SK-N-SH treated with all-trans-retinoic acid at 6 μM for 48 hours (cell line): ENCODE data around the gene IRAG1.

ENCODE experiments used
- ATAC-seq: fragments of 200-7000 bp; cut with Tn5 transposase; 3 replicates; pipeline ENCODE4 v1.9.1; 2020; ENCODE audit warnings: mild to moderate bottlenecking, moderate library complexity
- BACH2 ChIP-seq: fragments of 250-450 bp; sonication (Bioruptor Pico); IDR thresholded peaks from 2 replicates; pipeline ENCODE4 v1.9.0; 2021; ENCODE audit warnings: mild to moderate bottlenecking, borderline replicate concordance
- CSDC2 ChIP-seq: fragments of 250-450 bp; sonication (Bioruptor Pico); IDR thresholded peaks from 2 replicates; pipeline ENCODE4 v1.5.0; 2020; ENCODE audit warnings: mild to moderate bottlenecking, moderate library complexity
- ESRRG ChIP-seq: fragments of 250-450 bp; sonication (Bioruptor Pico); IDR thresholded peaks from 2 replicates; pipeline ENCODE4 v1.6.1; 2021; ENCODE audit warnings: mild to moderate bottlenecking
- ISL1 ChIP-seq: fragments of 250-450 bp; sonication (Bioruptor Pico); IDR thresholded peaks from 2 replicates; pipeline ENCODE4 v2.1.2; 2022; ENCODE audit warnings: mild to moderate bottlenecking, moderate library complexity
- PATZ1 ChIP-seq: fragments of 250-450 bp; sonication (Bioruptor Pico); IDR thresholded peaks from 2 replicates; pipeline ENCODE4 v1.8.0; 2020; ENCODE audit warnings: mild to moderate bottlenecking, moderate library complexity, borderline replicate concordance
- POU6F1 ChIP-seq: fragments of 250-450 bp; sonication (Bioruptor Pico); IDR thresholded peaks from 2 replicates; pipeline ENCODE4 v1.8.0; 2021; ENCODE audit warnings: low read depth, mild to moderate bottlenecking, moderate library complexity, borderline replicate concordance
- RARB ChIP-seq: fragments of 250-450 bp; sonication (Bioruptor Pico); IDR thresholded peaks from 2 replicates; pipeline ENCODE4 v1.8.0; 2021; ENCODE audit warnings: mild to moderate bottlenecking, moderate library complexity
- SNAI2 ChIP-seq: fragments of 250-450 bp; sonication (Bioruptor Pico); IDR thresholded peaks from 2 replicates; pipeline ENCODE4 v1.5.0; 2020; ENCODE audit warnings: mild to moderate bottlenecking, moderate library complexity
- TCF4 ChIP-seq: fragments of 250-450 bp; sonication (Bioruptor Pico); IDR thresholded peaks from 2 replicates; pipeline ENCODE4 v1.8.0; 2021; ENCODE audit warnings: mild to moderate bottlenecking, moderate library complexity, borderline replicate concordance
- TSHZ2 ChIP-seq: fragments of 250-450 bp; sonication (Bioruptor Pico); IDR thresholded peaks from 2 replicates; pipeline ENCODE4 v1.5.0; 2020; ENCODE audit warnings: mild to moderate bottlenecking, moderate library complexity
- ZC3H10 ChIP-seq: fragments of 250-450 bp; sonication (Bioruptor Pico); IDR thresholded peaks from 2 replicates; pipeline ENCODE4 v1.5.1; 2021; ENCODE audit warnings: mild to moderate bottlenecking, moderate library complexity
- ZFP3 ChIP-seq: fragments of 250-450 bp; sonication (Bioruptor Pico); IDR thresholded peaks from 2 replicates; pipeline ENCODE4 v1.5.0; 2020; ENCODE audit warnings: mild to moderate bottlenecking, moderate library complexity
- ZFP30 ChIP-seq: fragments of 450-650 bp; formaldehyde crosslinking; IDR thresholded peaks from 2 replicates; pipeline ENCODE4 v1.5.0; 2022; ENCODE audit warnings: mild to moderate bottlenecking, moderate library complexity
- ZNF565 ChIP-seq: fragments of 450-650 bp; formaldehyde crosslinking; conservative IDR thresholded peaks from 2 replicates; pipeline ENCODE4 v1.5.0; 2020; ENCODE audit warnings: low read depth, mild to moderate bottlenecking, moderate library complexity
- ZNF70 ChIP-seq: fragments of 450-650 bp; formaldehyde crosslinking; IDR thresholded peaks from 2 replicates; pipeline ENCODE4 v1.5.0; 2020; ENCODE audit warnings: mild to moderate bottlenecking, moderate library complexity
- ZNF8 ChIP-seq: fragments of 450-650 bp; formaldehyde crosslinking; IDR thresholded peaks from 2 replicates; pipeline ENCODE4 v1.5.0; 2020; ENCODE audit warnings: mild to moderate bottlenecking, moderate library complexity
- TF ChIP-seq, protein P1 (sequence below): fragments of 250-450 bp; sonication (Bioruptor Pico); IDR thresholded peaks from 2 replicates; pipeline ENCODE4 v1.5.1; 2021; ENCODE audit warnings: mild to moderate bottlenecking, moderate library complexity

The IRAG1 gene

GRCh38 chr11:10725907-10726253 lies 32.3 kb upstream of the IRAG1 start:
- ATAC-seq: no peak
- TF ChIP-seq TCF4 (CRISPR knock-in tag) (no peak), ZFP30 (no peak), ZC3H10 (CRISPR knock-in tag) (no peak), ZFP3 (no peak), SNAI2 (CRISPR knock-in tag) (no peak), RARB (CRISPR knock-in tag) (no peak), ZNF70 (CRISPR knock-in tag) (no peak), BACH2 (no peak), CSDC2 (CRISPR knock-in tag) (no peak), ZNF565 (CRISPR knock-in tag) (no peak), ISL1 (CRISPR knock-in tag) (no peak), TSHZ2 (CRISPR knock-in tag) (no peak), ESRRG (CRISPR knock-in tag) (no peak)
- TF ChIP-seq, protein P1, sequence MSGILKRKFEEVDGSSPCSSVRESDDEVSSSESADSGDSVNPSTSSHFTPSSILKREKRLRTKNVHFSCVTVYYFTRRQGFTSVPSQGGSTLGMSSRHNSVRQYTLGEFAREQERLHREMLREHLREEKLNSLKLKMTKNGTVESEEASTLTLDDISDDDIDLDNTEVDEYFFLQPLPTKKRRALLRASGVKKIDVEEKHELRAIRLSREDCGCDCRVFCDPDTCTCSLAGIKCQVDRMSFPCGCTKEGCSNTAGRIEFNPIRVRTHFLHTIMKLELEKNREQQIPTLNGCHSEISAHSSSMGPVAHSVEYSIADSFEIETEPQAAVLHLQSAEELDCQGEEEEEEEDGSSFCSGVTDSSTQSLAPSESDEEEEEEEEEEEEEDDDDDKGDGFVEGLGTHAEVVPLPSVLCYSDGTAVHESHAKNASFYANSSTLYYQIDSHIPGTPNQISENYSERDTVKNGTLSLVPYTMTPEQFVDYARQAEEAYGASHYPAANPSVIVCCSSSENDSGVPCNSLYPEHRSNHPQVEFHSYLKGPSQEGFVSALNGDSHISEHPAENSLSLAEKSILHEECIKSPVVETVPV: no peak

DNA sequence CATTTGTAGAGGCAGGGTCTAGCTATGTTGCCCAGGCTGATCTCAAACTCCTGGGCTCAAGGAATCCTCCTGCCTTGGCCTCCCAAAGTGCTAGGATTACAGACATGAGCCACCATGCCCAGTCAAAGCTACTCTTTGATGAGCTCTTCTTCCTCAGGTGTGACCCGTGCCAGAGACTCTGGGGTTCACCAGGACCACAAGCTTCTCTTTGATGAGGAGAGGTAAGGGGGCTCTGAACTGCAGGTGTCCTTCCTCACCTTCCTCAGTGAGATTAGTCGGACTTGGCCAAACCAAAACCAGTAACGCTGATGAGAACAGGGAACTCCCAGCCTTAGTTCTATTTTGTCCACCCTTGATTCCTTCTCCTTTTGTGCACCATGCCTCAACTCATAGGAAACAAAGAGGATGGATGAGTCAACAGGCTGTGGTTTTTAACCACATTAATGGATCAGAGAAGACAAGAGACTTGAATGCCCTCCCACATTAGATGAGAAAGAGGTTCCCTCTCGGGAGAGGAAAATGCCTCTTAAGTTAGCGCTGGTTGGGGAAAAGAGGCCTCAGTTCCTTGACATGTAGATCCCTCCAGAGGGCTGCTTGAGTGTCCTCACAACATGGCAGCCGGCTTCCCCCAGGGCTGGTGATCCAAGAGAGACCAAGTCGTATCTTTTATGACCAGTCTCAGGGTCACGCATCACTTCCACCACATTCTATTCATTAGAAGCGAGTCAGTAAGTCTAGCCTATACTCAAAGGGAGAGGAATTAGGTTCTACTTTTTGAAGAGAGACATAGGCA lies 31.8 kb upstream of the IRAG1 start:
- ATAC-seq: no peak
- TF ChIP-seq ISL1 (CRISPR knock-in tag) (no peak), ZNF8 (CRISPR knock-in tag) (no peak), PATZ1 (CRISPR knock-in tag) (no peak), TCF4 (CRISPR knock-in tag) (no peak), ZNF565 (CRISPR knock-in tag) (no peak), SNAI2 (CRISPR knock-in tag) (no peak), ESRRG (CRISPR knock-in tag) (no peak), ZNF70 (CRISPR knock-in tag) (no peak), TSHZ2 (CRISPR knock-in tag) (no peak), POU6F1 (no peak)
- TF ChIP-seq, protein P1: no peak
- TF ChIP-seq, all 23 proteins: peak for 0
